Loucy (cell line): ENCODE data around the gene CACNA1D.

Source experiments
- H2AFZ ChIP-seq: fragments of 200-600 bp; sonication (generic); 2 replicates; pipeline ENCODE4 v1.6.0; 2016; ENCODE audit warnings: antibody characterized with exemption, mild to moderate bottlenecking, low read length, moderate library complexity
- H3F3A ChIP-seq: fragments of 200-600 bp; 2 replicates; pipeline ENCODE4 v1.6.0; 2016; ENCODE audit warnings: antibody characterized with exemption, low read depth, mild to moderate bottlenecking
- H3K27me3 ChIP-seq: fragments of 200-600 bp; sonication (generic); 2 replicates; pipeline ENCODE4 v1.6.1; 2014; ENCODE audit warnings: low read length, mild to moderate bottlenecking; ENCODE audit not compliant: insufficient read depth, poor library complexity, severe bottlenecking
- H3K36me3 ChIP-seq: fragments of 200-600 bp; sonication (generic); 2 replicates; pipeline ENCODE4 v1.6.1; 2016; ENCODE audit warnings: low read length; ENCODE audit not compliant: insufficient read depth
- H3K4me1 ChIP-seq: fragments of 200-600 bp; sonication (generic); 2 replicates; pipeline ENCODE4 v1.5.1; 2014; ENCODE audit warnings: low read length, mild to moderate bottlenecking; ENCODE audit not compliant: insufficient read depth, poor library complexity, severe bottlenecking
- H3K4me2 ChIP-seq: fragments of 200-600 bp; sonication (generic); 2 replicates; pipeline ENCODE4 v1.6.0; 2014; ENCODE audit warnings: antibody characterized with exemption, low read length, low read depth, mild to moderate bottlenecking; ENCODE audit not compliant: poor library complexity, severe bottlenecking
- H3K4me3 ChIP-seq: fragments of 200-600 bp; sonication (generic); 2 replicates; pipeline ENCODE4 v1.5.1; 2014; ENCODE audit warnings: low read length, mild to moderate bottlenecking, mixed read lengths; ENCODE audit not compliant: poor library complexity, severe bottlenecking
- H3K79me2 ChIP-seq: fragments of 200-600 bp; sonication (generic); 2 replicates; pipeline ENCODE4 v1.6.1; 2014; ENCODE audit warnings: low read length; ENCODE audit not compliant: insufficient read depth
- H3K9ac ChIP-seq: fragments of 200-600 bp; sonication (generic); 2 replicates; pipeline ENCODE4 v1.6.0; 2014; ENCODE audit warnings: mild to moderate bottlenecking, low read depth, low read length, moderate library complexity; ENCODE audit not compliant: poor library complexity, severe bottlenecking
- H3K9me2 ChIP-seq: fragments of 200-600 bp; sonication (generic); replicated peaks from 2 replicates; pipeline ENCODE4 v1.6.1; 2016; ENCODE audit warnings: low read depth, low read length, mixed read lengths
- H3K9me3 ChIP-seq: fragments of 200-600 bp; sonication (generic); 2 replicates; pipeline ENCODE4 v1.6.1; 2014; ENCODE audit warnings: mild to moderate bottlenecking, antibody characterized with exemption, low read length, low read depth; ENCODE audit not compliant: insufficient read depth
- H4K20me1 ChIP-seq: fragments of 200-600 bp; sonication (generic); 2 replicates; pipeline ENCODE4 v1.6.0; 2014; ENCODE audit warnings: antibody characterized with exemption, low read length, mild to moderate bottlenecking; ENCODE audit not compliant: insufficient read depth, poor library complexity, severe bottlenecking
- EZH2phosphoT487 ChIP-seq: fragments of 200-600 bp; IDR thresholded peaks from 2 replicates; pipeline ENCODE4 v1.6.1; 2018; ENCODE audit warnings: antibody characterized with exemption, mild to moderate bottlenecking, moderate library complexity, borderline replicate concordance
- TF ChIP-seq, protein P1 (sequence below): fragments of 200-600 bp; sonication (generic); conservative IDR thresholded peaks from 2 replicates; pipeline ENCODE4 v1.5.1; 2014; ENCODE audit warnings: mild to moderate bottlenecking, antibody characterized with exemption, low read length

The CACNA1D gene

DNA sequence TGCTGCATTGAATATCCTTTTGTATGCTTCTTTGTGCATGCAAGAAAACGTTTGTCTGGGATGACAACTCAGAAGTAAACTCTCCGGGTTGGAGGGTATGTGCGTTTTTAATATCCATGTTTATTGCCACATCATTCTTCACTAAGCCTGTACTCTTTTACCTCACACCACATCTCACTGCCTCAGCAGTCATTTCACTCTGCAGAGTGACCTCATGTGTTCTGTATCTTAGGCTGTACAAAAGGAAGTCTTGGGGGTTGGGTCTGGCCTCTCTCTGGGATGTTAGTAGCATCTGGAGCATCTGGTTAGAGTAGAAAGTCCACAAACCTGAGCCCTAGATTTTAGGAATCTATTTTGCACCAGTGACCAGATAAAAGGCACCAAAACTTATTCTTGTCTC lies 16.1 kb downstream of the CACNA1D start:
- H3K9me3 ChIP-seq = no peaks in the 10 kb centered on the region
- no peak overlapping the region for H3K9ac ChIP-seq
- H3K4me1 ChIP-seq = peaks cover 5% of the 10 kb centered on the region
- H3K27me3 ChIP-seq = no peaks in the 10 kb centered on the region
- no peaks in the 10 kb centered on the region for H4K20me1 ChIP-seq
- H3K9me2 ChIP-seq = no peaks in the 10 kb centered on the region
- H3K36me3 ChIP-seq = no peaks in the 10 kb centered on the region
- no peaks in the 10 kb centered on the region for H3K79me2 ChIP-seq
- TF ChIP-seq, protein P1, sequence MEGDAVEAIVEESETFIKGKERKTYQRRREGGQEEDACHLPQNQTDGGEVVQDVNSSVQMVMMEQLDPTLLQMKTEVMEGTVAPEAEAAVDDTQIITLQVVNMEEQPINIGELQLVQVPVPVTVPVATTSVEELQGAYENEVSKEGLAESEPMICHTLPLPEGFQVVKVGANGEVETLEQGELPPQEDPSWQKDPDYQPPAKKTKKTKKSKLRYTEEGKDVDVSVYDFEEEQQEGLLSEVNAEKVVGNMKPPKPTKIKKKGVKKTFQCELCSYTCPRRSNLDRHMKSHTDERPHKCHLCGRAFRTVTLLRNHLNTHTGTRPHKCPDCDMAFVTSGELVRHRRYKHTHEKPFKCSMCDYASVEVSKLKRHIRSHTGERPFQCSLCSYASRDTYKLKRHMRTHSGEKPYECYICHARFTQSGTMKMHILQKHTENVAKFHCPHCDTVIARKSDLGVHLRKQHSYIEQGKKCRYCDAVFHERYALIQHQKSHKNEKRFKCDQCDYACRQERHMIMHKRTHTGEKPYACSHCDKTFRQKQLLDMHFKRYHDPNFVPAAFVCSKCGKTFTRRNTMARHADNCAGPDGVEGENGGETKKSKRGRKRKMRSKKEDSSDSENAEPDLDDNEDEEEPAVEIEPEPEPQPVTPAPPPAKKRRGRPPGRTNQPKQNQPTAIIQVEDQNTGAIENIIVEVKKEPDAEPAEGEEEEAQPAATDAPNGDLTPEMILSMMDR = no peak
- no peak for TF ChIP-seq EZH2phosphoT487
- H2AFZ ChIP-seq = no peak overlapping the region
- H3K4me3 ChIP-seq = no peak overlapping the region
- no peaks in the 10 kb centered on the region for H3F3A ChIP-seq
- no peak overlapping the region for H3K4me2 ChIP-seq

DNA sequence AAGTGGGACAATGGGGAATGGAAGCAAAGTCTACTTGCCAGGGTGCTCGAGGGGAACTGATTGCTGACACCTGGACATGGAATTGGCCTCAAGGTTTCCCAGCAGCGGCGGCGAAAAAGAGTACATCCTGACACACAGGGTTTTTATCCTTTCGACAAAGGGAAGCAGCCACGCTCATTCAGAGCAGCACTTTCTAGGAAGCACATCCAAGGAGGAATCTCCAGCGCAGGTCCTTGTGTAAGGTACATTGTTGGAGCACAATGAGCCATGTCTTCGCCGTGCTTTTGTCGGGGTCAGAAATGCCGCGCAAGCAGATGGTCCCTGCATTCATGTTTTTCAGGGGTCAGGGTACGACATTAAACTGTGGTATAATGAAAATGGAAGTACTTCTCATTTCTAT lies 16.8 kb downstream of the CACNA1D start:
- TF ChIP-seq, protein P1 = no peak
- no peak for TF ChIP-seq EZH2phosphoT487
- H3K36me3 ChIP-seq = no peaks in the 10 kb centered on the region
- H3K4me2 ChIP-seq = no peak overlapping the region
- H3K9me2 ChIP-seq = no peaks in the 10 kb centered on the region
- no peaks in the 10 kb centered on the region for H3K9me3 ChIP-seq
- H3K9ac ChIP-seq = no peak overlapping the region
- no peak overlapping the region for H2AFZ ChIP-seq
- no peaks in the 10 kb centered on the region for H4K20me1 ChIP-seq
- no peaks in the 10 kb centered on the region for H3F3A ChIP-seq
- H3K79me2 ChIP-seq = no peaks in the 10 kb centered on the region
- H3K4me3 ChIP-seq = no peak overlapping the region
- H3K4me1 ChIP-seq = peaks cover 5% of the 10 kb centered on the region
- H3K27me3 ChIP-seq = no peaks in the 10 kb centered on the region

GRCh38 chr3:53513556-53514190 lies 19.3 kb downstream of the CACNA1D start:
- no peaks in the 10 kb centered on the region for H3F3A ChIP-seq
- no peaks in the 10 kb centered on the region for H3K9me3 ChIP-seq
- peaks cover 5% of the 10 kb centered on the region for H3K4me1 ChIP-seq
- no peak overlapping the region for H3K4me2 ChIP-seq
- H3K36me3 ChIP-seq = no peaks in the 10 kb centered on the region
- H3K79me2 ChIP-seq = no peaks in the 10 kb centered on the region
- no peak for TF ChIP-seq EZH2phosphoT487
- TF ChIP-seq, protein P1 = peak; percentile 61
- no peak overlapping the region for H2AFZ ChIP-seq
- no peaks in the 10 kb centered on the region for H4K20me1 ChIP-seq
- H3K9ac ChIP-seq = no peak overlapping the region
- no peaks in the 10 kb centered on the region for H3K9me2 ChIP-seq
- no peak overlapping the region for H3K4me3 ChIP-seq
- H3K27me3 ChIP-seq = no peaks in the 10 kb centered on the region
